ENCODE measurements around the gene LCLAT1.

Gene LCLAT1

DNA sequence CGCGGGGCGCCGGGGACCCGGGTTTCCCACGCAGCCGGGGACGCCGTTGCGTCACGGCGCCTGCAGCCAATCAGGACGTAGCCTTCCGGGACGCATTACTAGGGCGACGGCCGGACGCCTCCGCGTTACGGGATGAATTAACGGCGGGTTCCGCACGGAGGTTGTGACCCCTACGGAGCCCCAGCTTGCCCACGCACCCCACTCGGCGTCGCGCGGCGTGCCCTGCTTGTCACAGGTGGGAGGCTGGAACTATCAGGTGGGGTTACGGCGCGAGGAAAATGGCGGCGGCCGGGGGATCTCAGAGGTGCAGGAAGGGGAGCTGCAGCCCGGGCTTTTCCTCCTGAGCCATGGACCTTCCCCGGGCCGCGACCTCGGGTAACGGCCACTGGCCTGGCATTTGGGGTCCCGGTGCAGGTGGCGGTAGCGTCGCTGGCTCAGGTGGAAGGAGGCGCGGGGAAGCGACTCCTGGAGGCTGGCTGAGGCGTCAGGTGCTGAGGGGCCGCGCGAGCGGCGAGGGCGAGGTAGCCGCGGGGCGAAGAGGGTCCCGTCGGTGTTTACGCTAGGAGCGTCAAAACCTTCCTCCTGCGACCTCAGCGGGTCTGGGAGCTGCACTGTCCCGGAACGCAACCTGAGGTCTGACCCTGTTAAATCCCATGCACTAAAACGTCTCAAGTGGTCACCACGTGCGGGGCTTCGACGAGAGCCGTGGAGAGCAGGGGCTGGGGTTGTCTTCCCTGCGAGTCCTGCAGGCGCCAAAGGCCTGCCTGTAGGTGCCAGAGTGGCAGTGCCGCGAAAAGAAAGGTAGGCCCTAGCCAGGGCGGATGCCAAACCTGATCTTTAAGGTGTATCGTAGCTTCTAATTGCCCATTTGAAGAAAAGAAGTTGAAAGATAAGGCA is at the start of gene LCLAT1:
Gene LCLAT1 (plus strand): TSS at position 98 of the 897 bp plus-strand sequence. CDS start 78,345 bp downstream, outside the sequence.
- DNase-seq = peak; percentile 86

GRCh38 chr2:30398084-30398873 is 48.8 kb upstream of the LCLAT1 start:
- no peak for DNase-seq

DNA sequence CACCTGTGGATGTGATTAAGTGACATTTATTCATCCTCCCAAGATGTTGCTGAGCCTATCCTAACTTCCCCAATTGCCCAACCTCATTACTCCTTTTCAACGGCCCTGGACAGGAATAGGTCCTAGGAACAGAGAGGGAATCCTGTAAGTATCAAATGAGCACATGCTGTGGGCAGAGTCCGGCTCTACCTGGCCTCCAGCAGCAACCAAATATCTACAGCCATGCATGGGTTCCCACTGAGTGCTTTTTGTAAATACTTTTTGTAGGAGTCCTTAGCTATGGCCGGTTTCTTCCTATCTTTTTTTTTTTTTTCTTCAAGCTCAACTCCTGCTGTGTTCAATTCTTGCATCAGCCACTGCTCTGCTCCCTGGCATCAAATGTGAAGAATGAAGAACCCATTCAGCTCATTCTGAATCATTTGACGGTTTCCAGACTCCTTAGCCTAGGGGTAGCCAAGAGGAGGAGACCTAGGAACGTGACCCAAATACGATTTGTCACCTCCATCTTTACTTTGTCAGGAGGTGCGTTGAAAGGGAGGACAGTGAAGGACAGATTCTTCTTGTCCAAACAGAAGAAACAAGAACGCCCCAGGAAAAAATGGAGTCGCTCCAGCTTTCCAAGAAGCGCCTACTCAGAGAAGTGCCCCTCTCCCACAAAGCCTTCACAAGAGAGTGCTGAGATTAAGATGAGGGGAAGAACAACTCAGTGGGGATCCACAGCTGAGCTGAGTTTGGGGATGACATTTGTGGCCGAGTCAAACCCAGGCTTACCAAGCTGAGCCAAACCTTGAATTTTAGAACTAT is 46.7 kb upstream of the LCLAT1 start:
- no peak for DNase-seq

DNA sequence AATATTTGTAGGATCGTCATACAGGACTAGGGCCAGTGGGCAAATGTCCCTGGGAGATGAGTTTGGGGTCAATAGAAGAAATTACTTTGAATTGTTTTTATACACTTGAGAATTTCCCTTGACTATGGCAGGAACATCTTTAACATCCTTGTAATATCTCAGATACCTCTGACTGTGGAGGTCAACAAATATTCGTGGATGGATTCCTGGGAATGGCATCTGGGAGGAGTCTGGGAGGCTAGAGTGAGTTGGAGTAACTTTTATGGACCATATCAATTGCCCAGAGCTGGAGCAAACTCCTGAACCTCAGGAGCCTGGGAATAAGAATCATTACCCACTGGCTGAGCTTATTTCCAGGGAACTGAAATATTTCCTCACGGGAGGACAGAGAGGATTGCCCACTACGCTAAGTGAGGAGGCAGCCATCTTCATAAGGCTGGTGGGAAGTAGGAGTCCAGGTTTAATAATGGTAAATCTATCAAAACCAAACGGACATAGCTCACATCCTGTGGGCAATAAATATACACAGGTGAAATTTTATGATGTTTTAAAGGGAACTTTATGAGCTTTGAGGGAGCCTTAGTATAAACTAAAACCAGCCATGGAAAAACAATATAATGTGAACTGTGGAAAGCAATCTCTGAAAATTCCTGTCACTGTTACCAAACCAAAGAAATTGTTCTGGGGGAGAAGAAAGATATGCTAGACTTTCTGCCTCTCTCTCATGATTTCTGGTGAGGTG is 44.4 kb upstream of the LCLAT1 start:
- DNase-seq = no peak

DNA sequence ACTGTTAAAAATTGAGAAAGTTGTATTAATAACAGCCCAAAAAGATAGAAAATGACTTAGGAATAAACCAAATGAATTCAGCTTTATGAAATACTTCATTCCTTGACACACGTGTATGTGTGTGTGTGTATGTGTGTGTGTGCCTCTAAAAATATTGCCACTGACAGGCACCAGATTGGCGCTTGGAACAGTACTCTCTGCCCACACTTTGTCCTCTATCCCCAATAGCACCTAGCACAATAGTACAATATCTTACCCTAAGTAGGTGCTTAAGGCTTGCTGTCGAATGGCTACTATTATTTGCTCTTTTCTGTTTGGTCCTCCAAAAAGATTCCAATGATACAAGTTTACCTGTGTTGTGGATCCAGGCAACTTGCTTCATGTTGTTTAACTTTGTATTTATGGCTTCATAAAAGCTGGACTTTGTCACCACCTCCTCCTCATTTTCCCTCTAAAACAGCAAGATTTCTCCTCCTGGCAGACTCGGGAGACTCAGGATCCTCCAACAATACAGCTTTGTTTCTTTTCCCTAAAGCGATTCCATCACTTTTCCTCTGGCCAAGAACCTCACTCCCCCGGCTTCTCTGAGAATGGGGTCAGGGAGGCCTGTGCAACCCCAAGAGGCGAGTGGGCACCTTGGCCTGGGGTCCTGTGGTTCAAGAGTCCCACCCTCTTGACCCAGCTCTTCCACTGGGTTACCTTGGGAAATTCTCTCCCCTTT is 43.3 kb upstream of the LCLAT1 start:
- no peak for DNase-seq

DNA sequence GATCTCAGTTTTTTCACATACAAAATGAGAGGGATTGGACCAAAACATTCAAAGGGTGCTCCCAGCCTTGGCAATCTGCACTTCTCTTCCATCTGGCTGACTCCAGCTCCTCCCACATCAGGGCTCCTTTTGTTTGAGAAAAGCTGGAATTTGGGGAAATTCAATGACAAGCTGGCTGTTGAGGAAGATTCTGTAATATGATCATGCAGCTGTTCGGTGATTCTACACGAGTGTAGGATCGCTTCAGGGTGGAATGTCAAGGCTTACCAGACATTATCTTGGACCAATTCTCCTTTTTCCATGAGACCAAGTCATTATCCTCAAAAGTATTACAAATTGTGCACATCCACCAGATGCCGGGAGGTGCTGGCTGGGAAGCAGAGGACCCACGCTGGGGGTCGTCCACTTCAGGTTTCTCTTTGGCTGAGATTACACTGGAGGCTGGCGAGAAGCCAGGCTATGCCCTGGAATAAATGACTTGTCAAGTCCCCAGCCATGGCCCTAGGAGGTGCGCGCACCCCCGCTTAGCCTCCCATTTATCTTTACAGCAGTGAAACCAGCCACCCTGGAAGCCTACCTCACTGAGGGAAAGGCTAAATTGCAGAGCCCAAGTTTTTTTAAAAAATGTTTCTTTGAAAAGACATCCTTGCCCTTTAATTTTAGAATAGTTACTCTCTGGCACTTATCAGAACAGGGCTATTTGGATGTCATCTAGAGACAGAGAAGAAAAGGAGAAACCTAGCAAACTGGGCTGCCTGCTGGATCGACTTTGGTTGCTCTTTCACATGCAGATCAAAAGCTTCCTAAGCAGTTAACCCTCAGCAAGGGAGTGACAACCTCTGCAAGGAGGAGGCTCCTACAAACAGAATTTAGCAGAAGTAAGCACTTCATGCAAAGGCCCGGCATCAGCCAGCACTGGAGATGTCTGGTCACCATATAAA is 42.5 kb upstream of the LCLAT1 start:
- no peak for DNase-seq

DNA sequence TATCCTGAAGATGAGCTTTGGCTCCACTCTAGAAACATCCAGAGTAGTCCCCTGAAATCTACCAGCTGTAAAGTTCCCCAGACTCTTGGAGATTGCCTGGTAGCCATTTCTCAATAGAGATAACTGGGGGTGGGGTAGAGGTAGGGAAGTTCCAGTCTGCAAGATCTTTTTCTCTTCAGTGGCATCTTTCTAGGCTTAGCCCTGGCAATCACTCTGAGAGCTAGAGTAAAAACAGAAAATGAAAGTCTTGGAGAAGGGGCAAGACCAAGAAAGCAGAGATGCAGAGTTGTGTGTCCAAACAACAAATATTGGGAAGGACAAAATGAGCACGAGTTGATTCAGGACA is 41.8 kb upstream of the LCLAT1 start:
- no peak for DNase-seq

DNA sequence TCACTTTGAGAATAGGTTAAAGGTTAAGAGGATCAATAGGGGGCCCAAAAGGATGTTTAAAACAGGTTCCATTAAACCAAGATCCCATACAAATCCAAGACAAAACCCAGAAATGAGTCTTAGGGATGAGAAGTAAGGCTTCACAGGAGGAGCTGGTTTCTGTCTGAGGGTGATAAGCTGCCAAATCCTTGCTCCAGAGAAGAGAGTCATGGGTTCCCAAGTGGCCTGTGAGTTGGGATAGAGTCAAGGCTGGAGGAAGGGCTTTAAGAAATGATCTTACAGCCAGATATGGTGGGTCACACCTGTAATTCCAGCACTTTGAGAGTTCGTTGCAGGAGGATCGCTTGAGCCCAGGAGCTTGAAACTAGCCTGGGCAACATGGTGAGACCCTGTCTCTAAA is 40.2 kb upstream of the LCLAT1 start:
- DNase-seq = no peak

DNA sequence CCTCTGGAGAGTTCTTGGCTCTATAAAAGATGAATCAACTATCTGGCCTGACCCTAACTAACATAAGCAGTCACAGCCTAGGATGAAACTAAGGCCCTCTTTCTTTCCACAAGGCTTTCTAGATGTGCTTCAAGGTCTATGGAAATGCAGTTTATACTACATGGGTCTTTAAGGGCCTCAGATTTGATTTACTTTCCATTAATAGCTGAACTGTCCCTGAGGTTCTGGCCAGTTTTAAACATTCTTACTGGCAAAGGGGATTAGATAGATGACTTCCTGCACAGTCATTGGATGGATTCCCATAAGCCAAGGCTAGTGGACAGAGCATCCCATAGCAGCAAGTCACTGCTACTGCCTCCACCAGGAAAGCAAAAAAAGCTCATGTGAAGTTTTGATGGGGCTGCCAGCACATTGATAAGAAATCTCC is 38.1 kb upstream of the LCLAT1 start:
- peak; percentile 18 for DNase-seq

DNA sequence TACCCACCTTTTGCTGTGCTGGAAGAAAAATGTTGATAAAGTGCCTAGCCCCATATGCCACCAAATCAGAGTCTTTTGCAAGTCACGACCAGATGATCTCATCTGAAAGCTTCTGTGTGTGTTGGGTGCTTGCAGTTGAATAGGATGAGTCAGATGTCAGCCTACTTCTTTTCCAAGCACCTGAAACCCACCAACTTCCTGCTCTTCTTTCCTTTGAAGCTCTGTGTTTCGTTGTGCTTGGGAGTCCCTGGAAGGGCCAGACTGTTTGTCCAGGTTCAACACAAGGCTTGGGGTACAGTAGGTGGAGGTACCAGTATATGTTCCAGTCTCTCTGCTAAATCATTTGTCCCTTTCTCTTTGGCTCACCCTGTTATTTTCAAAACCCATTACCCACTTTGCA is 36.8 kb upstream of the LCLAT1 start:
- DNase-seq = no peak

GRCh38 chr2:30412047-30412683 is 34.9 kb upstream of the LCLAT1 start:
- no peak for DNase-seq

DNA sequence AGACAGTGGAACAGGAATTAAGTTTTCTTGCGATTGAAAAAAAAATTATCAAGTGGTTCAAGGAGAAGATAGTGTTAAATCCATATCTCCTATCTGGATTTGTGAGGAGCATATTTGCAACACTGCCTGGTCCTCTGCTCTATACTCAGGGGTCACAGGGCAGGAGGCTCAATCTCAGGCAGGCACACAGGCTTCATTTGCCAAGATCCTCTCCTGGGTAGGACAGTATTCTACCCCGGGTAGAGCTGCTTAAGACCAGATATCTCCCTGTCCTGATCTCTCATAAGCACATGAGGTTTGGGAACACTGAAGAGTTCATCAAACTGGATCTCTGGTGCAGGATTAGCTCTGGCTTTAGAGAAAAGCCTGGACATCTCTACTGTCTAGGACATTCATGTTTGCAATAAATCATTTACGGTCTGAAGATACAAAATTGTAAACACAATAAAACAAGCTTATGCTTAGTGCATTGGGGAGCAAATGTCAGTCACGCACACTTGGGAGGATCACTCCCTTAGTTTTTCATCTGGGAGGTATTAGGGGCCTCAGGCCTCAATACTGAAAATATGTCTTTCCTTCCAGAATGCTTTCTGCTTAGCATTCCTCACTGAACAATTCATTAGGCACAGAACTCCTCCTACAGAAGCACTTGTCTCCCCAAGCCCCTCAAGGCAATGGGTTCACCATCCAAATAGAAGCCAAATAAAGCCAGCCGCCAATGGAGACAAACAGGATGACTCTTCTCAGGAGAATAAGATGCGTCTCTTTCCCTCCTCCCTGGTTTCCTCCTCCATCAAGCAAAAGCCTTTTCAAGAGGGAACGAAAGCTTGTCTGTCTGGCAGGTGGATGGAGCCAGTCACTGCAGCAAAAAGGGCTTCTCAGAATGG is 34.1 kb upstream of the LCLAT1 start:
- DNase-seq = no peak

DNA sequence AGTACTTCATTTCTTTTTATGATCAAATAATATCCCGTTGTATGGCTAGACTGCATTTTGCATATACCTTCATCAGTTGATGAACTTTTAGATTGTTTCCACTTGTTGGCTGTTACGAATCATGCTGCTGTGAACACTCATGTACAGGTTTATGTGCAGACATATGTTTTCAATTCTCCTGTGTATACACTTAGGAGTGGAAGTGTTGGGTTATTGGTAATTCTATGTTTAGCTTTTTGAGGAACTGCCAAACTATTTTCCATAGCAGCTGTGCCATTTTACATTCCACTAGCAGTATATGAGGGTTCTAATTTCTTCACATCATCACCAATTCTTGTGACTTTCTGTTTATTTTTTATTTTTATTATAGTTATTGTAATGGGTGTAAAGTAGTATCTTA is 32.1 kb upstream of the LCLAT1 start:
- no peak for DNase-seq

DNA sequence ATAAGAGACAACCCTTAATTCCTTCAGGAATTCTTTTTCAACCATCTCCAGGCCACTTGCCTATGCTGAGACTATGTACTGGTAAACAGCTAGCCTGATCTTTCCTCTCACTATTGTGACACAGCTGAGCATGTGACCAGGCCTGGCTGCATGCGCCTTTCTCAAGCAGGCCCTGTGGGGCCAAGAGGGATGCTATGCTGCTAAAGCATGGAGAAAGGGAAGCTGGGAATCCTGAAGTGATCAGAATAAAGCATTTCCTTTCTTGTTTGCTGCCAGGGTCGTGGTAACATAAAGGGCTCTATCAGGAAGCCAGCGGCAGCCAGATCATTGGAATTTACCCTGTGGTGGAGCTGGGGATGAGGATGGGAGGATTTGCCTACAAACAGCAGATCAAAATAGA is 29.8 kb upstream of the LCLAT1 start:
- no peak for DNase-seq

GRCh38 chr2:30421026-30421603 is 25.9 kb upstream of the LCLAT1 start:
- no peak for DNase-seq

- no peak for DNase-seq
These were observed 25.2 kb upstream of the LCLAT1 start for GRCh38 chr2:30421604-30422443.

GRCh38 chr2:30422444-30423040 is 24.5 kb upstream of the LCLAT1 start:
- peak; percentile 89 for DNase-seq
